Cardiac muscle cell (in vitro differentiated cells and primary cell): ENCODE data around the gene JAKMIP2. TPM values are rescaled to one million over a fixed set of nuclear protein-coding genes. Genes with fewer than 3 reads are reported as not detected.

Experiments
- DNase-seq, 2 donors: peaks; one replicate each; pipeline versions ENCODE4 v3.0.0 to v3.0.0-alpha.2; 2010 to 2017; ENCODE audit warnings: low read depth in 1 of 2, low spot score in 1 of 2
- H3K27ac ChIP-seq: fragments of 200-600 bp; sonication (generic); 2 replicates; pipeline ENCODE4 v1.5.1; 2016
- H3K27me3 ChIP-seq: fragments of 200-600 bp; sonication (generic); 2 replicates; pipeline ENCODE4 v1.6.0; 2016; ENCODE audit warnings: control low read depth
- H3K36me3 ChIP-seq: fragments of 200-600 bp; sonication (generic); 2 replicates; pipeline ENCODE4 v1.5.1; 2016; ENCODE audit warnings: control low read depth
- H3K4me1 ChIP-seq: fragments of 200-600 bp; sonication (generic); 2 replicates; pipeline ENCODE4 v1.8.1; 2017; ENCODE audit warnings: low read depth, mild to moderate bottlenecking, mixed run types
- H3K4me3 ChIP-seq: fragments of 200-600 bp; sonication (generic); 2 replicates; pipeline ENCODE4 v1.5.1; 2016; ENCODE audit warnings: mild to moderate bottlenecking
- H3K9me3 ChIP-seq: fragments of 200-600 bp; sonication (generic); 2 replicates; pipeline ENCODE4 v1.5.1; 2017; ENCODE audit warnings: low read depth, mild to moderate bottlenecking, control low read depth
- polyA plus RNA-seq: library from polyadenylated mRNA; unstranded; fragments of >200 nt; fragmentation: Nextera tagmentation; extraction: Ambion mirVana; gene quantifications from 2 replicates; pipeline ENCODE4 v1.2.1, GENCODE V29; 2016
- total RNA-seq: library from RNA; depleted of rRNA; stranded (reverse); fragments of >200 nt; gene quantifications from 2 replicates; pipeline ENCODE4 v1.2.3, GENCODE V29; 2016
- TF ChIP-seq, protein P1 (sequence below): IDR thresholded peaks from 2 replicates; pipeline ENCODE4 v1.5.1; 2012; ENCODE audit warnings: low read depth, mild to moderate bottlenecking, low read length

The JAKMIP2 gene
- total and polyA plus RNA-seq, 2 experiments from 2014 or later = 14.5 to 15.9 TPM

DNA sequence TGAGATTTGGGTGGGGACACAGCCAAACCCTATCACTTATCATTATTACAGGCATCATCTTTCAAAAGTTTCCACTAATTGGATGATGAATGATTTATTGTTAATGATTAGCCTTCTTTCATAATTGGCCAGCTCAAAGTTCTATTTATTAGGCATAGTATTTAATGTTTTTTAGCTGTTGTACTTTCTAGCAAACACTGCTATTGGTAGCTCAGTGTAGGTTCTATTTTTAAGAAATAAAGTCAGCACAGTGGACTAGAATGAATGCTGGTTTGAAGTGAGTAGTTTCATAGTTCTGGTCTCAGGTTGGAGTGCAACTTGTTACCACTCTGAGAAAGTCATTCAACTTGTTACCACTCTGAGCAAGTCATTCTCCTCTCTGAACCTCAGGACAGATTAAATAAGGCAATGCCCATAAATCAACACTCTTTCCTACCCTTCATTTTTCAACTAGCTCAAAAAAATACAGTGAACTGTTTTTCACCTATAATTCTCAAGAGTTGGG is 46.9 kb downstream of the JAKMIP2 start:
- no peaks in the 10 kb centered on the region for H3K36me3 ChIP-seq
- H3K27me3 ChIP-seq = no peaks in the 10 kb centered on the region
- no peak overlapping the region for H3K4me3 ChIP-seq
- H3K27ac ChIP-seq = no peak overlapping the region
- peaks cover 13% of the 10 kb centered on the region for H3K4me1 ChIP-seq
- peak in 1 of 2 donors; percentile 30 for DNase-seq
- H3K9me3 ChIP-seq = no peaks in the 10 kb centered on the region
- TF ChIP-seq, protein P1, sequence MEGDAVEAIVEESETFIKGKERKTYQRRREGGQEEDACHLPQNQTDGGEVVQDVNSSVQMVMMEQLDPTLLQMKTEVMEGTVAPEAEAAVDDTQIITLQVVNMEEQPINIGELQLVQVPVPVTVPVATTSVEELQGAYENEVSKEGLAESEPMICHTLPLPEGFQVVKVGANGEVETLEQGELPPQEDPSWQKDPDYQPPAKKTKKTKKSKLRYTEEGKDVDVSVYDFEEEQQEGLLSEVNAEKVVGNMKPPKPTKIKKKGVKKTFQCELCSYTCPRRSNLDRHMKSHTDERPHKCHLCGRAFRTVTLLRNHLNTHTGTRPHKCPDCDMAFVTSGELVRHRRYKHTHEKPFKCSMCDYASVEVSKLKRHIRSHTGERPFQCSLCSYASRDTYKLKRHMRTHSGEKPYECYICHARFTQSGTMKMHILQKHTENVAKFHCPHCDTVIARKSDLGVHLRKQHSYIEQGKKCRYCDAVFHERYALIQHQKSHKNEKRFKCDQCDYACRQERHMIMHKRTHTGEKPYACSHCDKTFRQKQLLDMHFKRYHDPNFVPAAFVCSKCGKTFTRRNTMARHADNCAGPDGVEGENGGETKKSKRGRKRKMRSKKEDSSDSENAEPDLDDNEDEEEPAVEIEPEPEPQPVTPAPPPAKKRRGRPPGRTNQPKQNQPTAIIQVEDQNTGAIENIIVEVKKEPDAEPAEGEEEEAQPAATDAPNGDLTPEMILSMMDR = no peak

DNA sequence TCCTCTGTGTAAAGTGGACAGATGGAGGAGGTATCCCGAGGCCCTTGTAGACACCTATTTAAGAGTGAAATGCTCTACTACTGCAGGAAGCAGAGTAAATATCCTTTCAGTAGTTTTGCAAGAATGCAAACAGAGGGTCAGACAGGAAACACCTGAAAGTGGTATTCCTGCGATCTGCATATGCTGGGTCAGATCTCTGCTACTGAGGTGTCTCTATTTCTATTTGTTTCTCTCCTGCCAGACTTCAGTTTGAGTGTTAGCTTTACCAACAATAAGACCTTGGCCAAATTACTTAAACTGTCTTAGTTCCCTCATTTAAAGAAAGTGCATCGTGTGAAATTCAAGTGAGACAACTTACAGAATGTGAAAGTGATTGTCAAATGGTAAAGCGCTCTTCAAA is 47.6 kb downstream of the JAKMIP2 start:
- H3K36me3 ChIP-seq = no peaks in the 10 kb centered on the region
- TF ChIP-seq, protein P1 = no peak
- no peak for DNase-seq
- H3K4me1 ChIP-seq = peaks cover 13% of the 10 kb centered on the region
- H3K9me3 ChIP-seq = no peaks in the 10 kb centered on the region
- no peak overlapping the region for H3K4me3 ChIP-seq
- no peaks in the 10 kb centered on the region for H3K27me3 ChIP-seq
- no peak overlapping the region for H3K27ac ChIP-seq

DNA sequence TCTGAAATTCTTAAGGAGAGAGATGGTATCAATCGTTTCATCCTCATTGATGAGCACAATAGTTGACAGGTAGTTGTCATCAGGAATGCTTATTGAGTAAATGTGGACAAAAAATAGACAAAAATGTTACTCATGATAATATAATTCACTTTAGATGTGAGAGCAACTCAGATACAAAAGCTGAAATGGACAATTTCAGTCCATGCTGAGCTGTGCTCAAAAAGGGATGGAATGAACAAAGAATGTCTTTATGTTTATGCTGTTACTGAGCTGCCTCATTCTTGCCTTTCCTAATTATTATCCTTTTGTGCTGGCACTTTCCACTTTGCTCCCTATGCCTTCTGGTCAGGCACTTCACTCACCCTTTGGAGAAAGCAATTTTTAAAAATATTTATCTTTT is 49.5 kb downstream of the JAKMIP2 start:
- no peaks in the 10 kb centered on the region for H3K9me3 ChIP-seq
- TF ChIP-seq, protein P1 = no peak
- H3K4me3 ChIP-seq = no peak overlapping the region
- no peak for DNase-seq
- H3K36me3 ChIP-seq = no peaks in the 10 kb centered on the region
- no peak overlapping the region for H3K27ac ChIP-seq
- H3K27me3 ChIP-seq = no peaks in the 10 kb centered on the region
- H3K4me1 ChIP-seq = peaks cover 13% of the 10 kb centered on the region

DNA sequence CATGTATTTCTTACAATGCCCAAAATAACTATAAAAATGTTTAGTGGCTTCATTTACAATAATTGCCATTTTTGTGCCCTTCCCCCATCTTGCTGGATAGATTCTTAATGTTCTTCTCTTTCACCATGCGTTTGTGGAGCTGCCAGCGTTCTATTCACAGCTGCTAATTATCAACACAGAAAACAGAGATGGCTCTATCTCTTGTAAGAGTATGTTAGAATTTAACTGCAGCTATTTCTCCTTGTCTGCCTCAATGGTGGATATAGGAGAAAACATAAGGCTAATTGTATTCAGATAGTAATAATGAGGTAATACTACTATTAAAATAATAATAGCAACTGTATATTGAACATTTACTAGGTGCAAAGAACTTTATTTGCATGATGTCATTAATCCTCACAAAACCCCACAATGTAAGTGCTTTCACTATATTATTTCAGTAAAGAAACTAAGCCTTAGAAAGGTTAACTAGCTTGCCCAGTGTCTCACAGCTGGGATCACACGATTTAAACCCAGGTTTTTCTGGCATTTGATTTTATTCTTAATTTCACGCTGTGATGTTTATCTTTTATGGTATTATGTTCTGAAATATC is 50.1 kb downstream of the JAKMIP2 start:
- Histone ChIP-seq H3K4me3 (no peak overlapping the region), H3K9me3 (no peaks in the 10 kb centered on the region), H3K27ac (no peak overlapping the region), H3K36me3 (no peaks in the 10 kb centered on the region), H3K4me1 (peaks cover 13% of the 10 kb centered on the region), H3K27me3 (no peaks in the 10 kb centered on the region)
- no peak for DNase-seq
- TF ChIP-seq, protein P1 = no peak

DNA sequence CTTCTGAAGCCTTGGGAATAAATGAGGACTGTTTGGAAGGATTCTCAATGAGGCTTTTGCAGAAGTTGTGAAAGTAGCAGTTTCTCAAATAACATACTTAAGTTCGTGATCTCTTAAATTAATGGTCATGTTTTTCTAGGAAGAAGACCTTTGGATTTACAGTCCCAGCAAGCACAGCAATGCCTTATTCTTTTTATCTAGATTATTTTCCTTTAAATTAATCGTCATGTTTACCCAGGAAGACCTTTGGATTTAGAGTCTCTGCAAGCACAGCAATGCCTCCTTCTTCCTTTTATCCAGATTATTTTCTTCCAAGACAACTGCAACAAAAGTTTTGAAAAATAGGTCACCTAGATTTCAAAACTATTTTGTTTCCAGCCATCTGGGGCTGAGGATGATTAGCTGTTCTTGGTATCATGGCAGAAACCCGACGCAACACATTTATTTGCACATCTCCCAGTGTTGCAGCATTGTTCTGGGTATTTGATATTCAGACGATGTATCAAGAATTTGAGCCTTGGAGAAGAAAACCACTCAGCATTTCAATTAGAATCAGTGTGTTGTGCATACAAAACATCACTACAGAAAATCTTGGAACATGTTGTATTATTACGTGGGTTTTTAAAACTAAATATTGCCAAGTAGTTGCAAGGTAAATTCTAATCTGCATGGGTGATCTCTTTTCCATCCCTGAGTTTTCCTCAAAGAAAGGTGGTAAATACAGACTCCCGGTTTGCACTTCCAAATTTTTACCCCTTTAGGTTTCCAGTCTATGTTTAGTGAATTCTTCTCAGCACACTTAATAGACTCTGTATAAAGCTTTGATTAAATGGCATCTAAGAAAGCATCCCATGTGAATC is 50.9 kb downstream of the JAKMIP2 start:
- Histone ChIP-seq H3K27ac (no peak overlapping the region), H3K27me3 (no peaks in the 10 kb centered on the region), H3K9me3 (no peaks in the 10 kb centered on the region), H3K36me3 (no peaks in the 10 kb centered on the region), H3K4me3 (no peak overlapping the region), H3K4me1 (peaks cover 13% of the 10 kb centered on the region)
- TF ChIP-seq, protein P1 = no peak
- no peak for DNase-seq
